Activated CD8-positive, alpha-beta memory T cell treated with anti-CD3 and anti-CD28 coated beads, Interleukin-2, amount 50 U/mL, for 1 hour (primary cell): ENCODE results near the gene SCLT1.

Source experiments
- DNase-seq: peaks from one replicate; pipeline ENCODE4 v3.0.0-alpha.2; 2020; ENCODE audit errors: extremely low read depth

Gene SCLT1

GRCh38 chr4:128958194-128958593 lies 135.1 kb downstream of the SCLT1 start:
- no peak for DNase-seq

- no peak for DNase-seq
Observed at GRCh38 chr4:128957459-128957858, 135.9 kb downstream of the SCLT1 start.

- no peak for DNase-seq
Observed at GRCh38 chr4:128955751-128956150, 137.6 kb downstream of the SCLT1 start.

- DNase-seq, result no peak
Observed at GRCh38 chr4:128954941-128955340, 138.4 kb downstream of the SCLT1 start.

- no peak for DNase-seq
Observed at GRCh38 chr4:128951316-128951715, 142.0 kb downstream of the SCLT1 start.

GRCh38 chr4:128950796-128951195 lies 142.5 kb downstream of the SCLT1 start:
- no peak for DNase-seq

- no peak for DNase-seq
Observed at GRCh38 chr4:128946916-128947315, 146.4 kb downstream of the SCLT1 start.

GRCh38 chr4:128942607-128943006 lies 150.7 kb downstream of the SCLT1 start:
- DNase-seq, result no peak

GRCh38 chr4:128940971-128941370 lies 152.4 kb downstream of the SCLT1 start:
- no peak for DNase-seq

- no peak for DNase-seq
Observed at GRCh38 chr4:128930051-128930450, 163.3 kb downstream of the SCLT1 start.

GRCh38 chr4:128924951-128925350 lies 168.4 kb downstream of the SCLT1 start:
- no peak for DNase-seq

GRCh38 chr4:128921954-128922353 lies 171.4 kb downstream of the SCLT1 start:
- no peak for DNase-seq

- no peak for DNase-seq
Observed at GRCh38 chr4:128917781-128918180, 175.6 kb downstream of the SCLT1 start.

- no peak for DNase-seq
Observed at GRCh38 chr4:128916832-128917231, 176.5 kb downstream of the SCLT1 start.

- no peak for DNase-seq
Observed at GRCh38 chr4:128915544-128915943, 177.8 kb downstream of the SCLT1 start.

- DNase-seq, result no peak
Observed at GRCh38 chr4:128913228-128913627, 180.1 kb downstream of the SCLT1 start.

GRCh38 chr4:128908735-128909134 lies 184.6 kb downstream of the SCLT1 start:
- no peak for DNase-seq

- DNase-seq, result no peak
Observed at GRCh38 chr4:128907981-128908380, 185.4 kb downstream of the SCLT1 start.

GRCh38 chr4:128906581-128906980 lies 186.8 kb downstream of the SCLT1 start:
- no peak for DNase-seq

- DNase-seq, result no peak
Observed at GRCh38 chr4:128904821-128905220, 188.5 kb downstream of the SCLT1 start.

- DNase-seq, result no peak
Observed at GRCh38 chr4:128880662-128881061, 212.7 kb downstream of the SCLT1 start.

- no peak for DNase-seq
Observed at GRCh38 chr4:128879971-128880370, 213.4 kb downstream of the SCLT1 start.

- no peak for DNase-seq
Observed at GRCh38 chr4:128879283-128879682, 214.1 kb downstream of the SCLT1 start.

- DNase-seq, result no peak
Observed at GRCh38 chr4:128877934-128878333, 215.4 kb downstream of the SCLT1 start.

- DNase-seq, result no peak
Observed at GRCh38 chr4:128876200-128876599, 217.1 kb downstream of the SCLT1 start.
